OCI-LY7 (cell line): ENCODE results near the gene CORO6. TPM values are rescaled to one million over a fixed set of nuclear protein-coding genes. Genes with fewer than 3 reads are reported as not detected.

Experiments used
- BruUV-seq: library from RNA; stranded (reverse); fragments of 400-500 nt; replicated peaks from 2 replicates; lab custom pipeline; 2021; lab: Mats Ljungman, UMichigan
- CTCF ChIA-PET: fragments of 300-600 bp; sonication (Branson Sonifier 250); formaldehyde crosslinking; loops from one replicate; lab custom pipeline; 2022; ENCODE audit warnings: antibody characterized with exemption; ENCODE audit not compliant: unreplicated experiment; lab: Charles Lee
- POLR2A ChIA-PET: fragments of 300-600 bp; sonication (Branson Sonifier 250); formaldehyde crosslinking; loops from one replicate; lab custom pipeline; 2022; ENCODE audit warnings: antibody characterized with exemption; lab: Charles Lee
- DNase-seq: peaks from one replicate; pipeline ENCODE4 v3.0.0-alpha.2; 2015; ENCODE audit warnings: low spot score
- H2AFZ ChIP-seq: fragments of 200-600 bp; sonication (generic), shearing (Covaris generic); 2 replicates; pipeline ENCODE4 v1.6.1; 2014; ENCODE audit warnings: mild to moderate bottlenecking, antibody characterized with exemption, low read length, moderate library complexity
- H3K27ac ChIP-seq: fragments of 200-600 bp; sonication (generic); 2 replicates; pipeline ENCODE4 v1.5.1; 2014; ENCODE audit warnings: mixed run types, low read depth, mild to moderate bottlenecking, moderate library complexity, low read length, inconsistent platforms; ENCODE audit not compliant: poor library complexity, severe bottlenecking
- H3K36me3 ChIP-seq: fragments of 200-600 bp; sonication (generic); 2 replicates; pipeline ENCODE4 v1.6.1; 2014; ENCODE audit warnings: mild to moderate bottlenecking, antibody characterized with exemption, low read length, moderate library complexity, mixed read lengths; ENCODE audit not compliant: insufficient read depth
- H3K4me1 ChIP-seq: fragments of 200-600 bp; sonication (generic); 2 replicates; pipeline ENCODE4 v1.5.1; 2014; ENCODE audit warnings: mild to moderate bottlenecking, low read length; ENCODE audit not compliant: insufficient read depth, poor library complexity, severe bottlenecking
- H3K4me2 ChIP-seq: fragments of 200-600 bp; sonication (generic); 2 replicates; pipeline ENCODE4 v1.6.1; 2014; ENCODE audit warnings: mild to moderate bottlenecking, low read length
- H3K4me3 ChIP-seq: fragments of 200-600 bp; sonication (generic); 2 replicates; pipeline ENCODE4 v1.5.1; 2014; ENCODE audit warnings: mild to moderate bottlenecking, low read depth, low read length; ENCODE audit not compliant: poor library complexity, severe bottlenecking
- H3K79me2 ChIP-seq: fragments of 200-600 bp; sonication (generic); 2 replicates; pipeline ENCODE4 v1.6.1; 2016; ENCODE audit warnings: low read depth, mild to moderate bottlenecking, low read length, moderate library complexity, mixed read lengths; ENCODE audit not compliant: insufficient read depth
- H3K9me2 ChIP-seq: fragments of 200-600 bp; sonication (generic); 2 replicates; pipeline ENCODE4 v1.6.1; 2016; ENCODE audit warnings: mild to moderate bottlenecking, low read length, mixed read lengths; ENCODE audit not compliant: insufficient read depth
- H3K9me3 ChIP-seq: fragments of 200-600 bp; sonication (generic); 2 replicates; pipeline ENCODE4 v1.6.1; 2014; ENCODE audit warnings: mild to moderate bottlenecking, mixed run types, low read length, mixed read lengths
- H4K20me1 ChIP-seq: fragments of 200-600 bp; sonication (generic); 2 replicates; pipeline ENCODE4 v1.6.1; 2014; ENCODE audit warnings: mild to moderate bottlenecking, antibody characterized with exemption, low read length, moderate library complexity, mixed read lengths; ENCODE audit not compliant: insufficient read depth
- CTCF ChIP-seq: fragments of 200-600 bp; sonication (generic); conservative IDR thresholded peaks from 2 replicates; pipeline ENCODE4 v1.5.1; 2014; ENCODE audit warnings: mild to moderate bottlenecking, antibody characterized with exemption, low read length, moderate library complexity, mixed read lengths
- EZH2phosphoT487 ChIP-seq: fragments of 200-600 bp; sonication (generic); IDR thresholded peaks from 2 replicates; pipeline ENCODE4 v1.6.1; 2018; ENCODE audit warnings: low read depth, borderline replicate concordance, mild to moderate bottlenecking, mixed run types, antibody characterized with exemption, low read length, moderate library complexity, mixed read lengths
- intact Hi-C: fragments of 100-400 bp; cut with micrococcal nuclease; formaldehyde crosslinking; loops from one replicate; pipeline ENCODE4 v1.10.0; 2022; ENCODE audit not compliant: unreplicated experiment
- total RNA-seq, 2 experiments: library from RNA; depleted of rRNA in 1 of 2; stranded (reverse); fragments of >200 nt in 1 of 2; shearing (Covaris generic) in 1 of 2; gene quantifications; 2 replicates each; pipeline ENCODE4 v1.2.3, GENCODE V29; 2014 to 2022

The CORO6 gene
- total RNA-seq, 2 experiments from 2014 or later = 5.9 to 6.2 TPM

- Histone ChIP-seq H3K9me2 (no peaks in the 10 kb centered on the region), H3K4me1 (peaks cover 38% of the 10 kb centered on the region), H2AFZ (no peak overlapping the region), H3K4me2 (peak overlapping the region; percentile 76), H3K79me2 (peaks cover 7% of the 10 kb centered on the region; the same call in 1 of the 2 replicates), H3K4me3 (peak overlapping the region; percentile 92), H4K20me1 (peaks cover 11% of the 10 kb centered on the region; the same call in 1 of the 2 replicates), H3K9me3 (no peaks in the 10 kb centered on the region), H3K27ac (no peak overlapping the region), H3K36me3 (no peaks in the 10 kb centered on the region)
- DNase-seq = no peak
- CTCF ChIA-PET = no interaction called here
- intact Hi-C loops = loop anchor here (1.0 kb wide), 1 partner anchor 19 kb away; no protein-coding TSS in a partner anchor
- POLR2A ChIA-PET = no interaction called here
- BruUV-seq = no TSS peak
- TF ChIP-seq EZH2phosphoT487 = no peak
- TF ChIP-seq CTCF = 0 out of 2 replicates have a peak, but pooled peaks have one; percentile 1
These were observed 28.1 kb downstream of the CORO6 start for GRCh38 chr17:29594519-29595090.

- H3K4me2 ChIP-seq = peak overlapping the region; percentile 76
- POLR2A ChIA-PET = interaction anchor here (1.0 to 1.9 kb wide), 3 partner anchors 13 to 129 kb away, joined by 3 to 5 read pairs (median 5); no protein-coding TSS in a partner anchor
- TF ChIP-seq EZH2phosphoT487 = no peak
- peak; percentile 66 for TF ChIP-seq CTCF
- no peaks in the 10 kb centered on the region for H3K9me2 ChIP-seq
- H2AFZ ChIP-seq = peak overlapping the region; percentile 72
- H3K9me3 ChIP-seq = no peaks in the 10 kb centered on the region
- no peak overlapping the region for H3K27ac ChIP-seq
- H3K4me1 ChIP-seq = peaks cover 38% of the 10 kb centered on the region
- BruUV-seq = no TSS peak
- H4K20me1 ChIP-seq = peaks cover 11% of the 10 kb centered on the region; the same call in 1 of the 2 replicates
- DNase-seq = peak; percentile 56
- peak overlapping the region; percentile 92 for H3K4me3 ChIP-seq
- peaks cover 8% of the 10 kb centered on the region; the same call in 1 of the 2 replicates for H3K79me2 ChIP-seq
- H3K36me3 ChIP-seq = no peaks in the 10 kb centered on the region
- CTCF ChIA-PET = interaction anchor here (0.6 kb wide), 1 partner anchor 10 kb away, joined by 6 read pairs; no protein-coding TSS in a partner anchor
- intact Hi-C loops = loop anchor here (1.0 kb wide), 1 partner anchor 19 kb away; no protein-coding TSS in a partner anchor
These were observed 28.9 kb downstream of the CORO6 start for GRCh38 chr17:29593591-29594518.
